Upper lobe of left lung (tissue), 6 donors: ENCODE measurements around the gene CD8B. TPM values are rescaled to one million over a fixed set of nuclear protein-coding genes. Genes with fewer than 3 reads are reported as not detected.
A peak's percentile ranks its signal among the peaks of the same experiment; 100 is the strongest.
"Not testable (repeated sequence)": the region's sequence is repeated elsewhere in the genome, so short reads cannot be mapped to it uniquely, and the experiment has no call there.

Source experiments
- ATAC-seq, 2 donors: fragments of 200-7000 bp; cut with Tn5 transposase; one replicate each; pipeline ENCODE4 v1.9.1; 2022; ENCODE audit warnings: mild to moderate bottlenecking in 2 of 2, moderate library complexity in 2 of 2; ENCODE audit not compliant: low FRiP score in 2 of 2
- DNase-seq, 2 donors: peaks; one replicate each; pipeline ENCODE4 v3.0.0-alpha.2; 2019 to 2020
- H3K27ac ChIP-seq, 4 donors: fragments of 200-600 bp; sonication (generic); one replicate each; pipeline ENCODE4 v1.5.1; 2016 to 2019
- H3K27me3 ChIP-seq, 4 donors: fragments of 200-600 bp; sonication (generic); one replicate each; pipeline ENCODE4 v1.5.1; 2017 to 2019
- H3K36me3 ChIP-seq, 4 donors: fragments of 200-600 bp; sonication (generic); one replicate each; pipeline ENCODE4 v1.5.1; 2016 to 2019
- H3K4me1 ChIP-seq, 4 donors: fragments of 200-600 bp; sonication (generic); one replicate each; pipeline ENCODE4 v1.5.1; 2018 to 2019
- H3K4me3 ChIP-seq, 4 donors: fragments of 200-600 bp; sonication (generic); one replicate each; pipeline ENCODE4 v1.5.1; 2017 to 2019; ENCODE audit warnings: mild to moderate bottlenecking in 2 of 4, moderate library complexity in 1 of 4
- H3K9me3 ChIP-seq, 4 donors: fragments of 200-600 bp; sonication (generic); one replicate each; pipeline ENCODE4 v1.5.1; 2018 to 2019
- EP300 ChIP-seq, 4 donors: sonication (generic); formaldehyde crosslinking; IDR thresholded peaks; one replicate each; pipeline ENCODE4 v1.5.1; 2017; ENCODE audit warnings: antibody characterized with exemption in 4 of 4, control low read depth in 2 of 4
- POLR2AphosphoS5 ChIP-seq, 2 donors: sonication (generic); formaldehyde crosslinking; IDR thresholded peaks; one replicate each; pipeline ENCODE4 v1.5.1; 2017; ENCODE audit warnings: antibody characterized with exemption in 2 of 2
- WGBS, 2 donors: methylation state at CpG; one replicate each; pipeline ENCODE4 v1.1.5; 2017 to 2018; 5-methylcytosine and 5-hydroxymethylcytosine counted together
- total RNA-seq, 6 donors: library from RNA; depleted of rRNA in 4 of 6; stranded (reverse); fragments of >200 nt in 4 of 6; gene quantifications; one replicate each; pipeline versions ENCODE4 v1.1.0 to v1.2.1, GENCODE V29; 2016 to 2021
- donor health status: DM: no; HTN: no; CAD: no; lungs with moderate emphysema.
- donor health status: DM: no; HTN: yes; CAD: no; lungs with severe emphysema.

The CD8B gene
- total RNA-seq, 6 donors from 2014 or later = 1.4 to 13.3 (median 5.2) TPM

DNA sequence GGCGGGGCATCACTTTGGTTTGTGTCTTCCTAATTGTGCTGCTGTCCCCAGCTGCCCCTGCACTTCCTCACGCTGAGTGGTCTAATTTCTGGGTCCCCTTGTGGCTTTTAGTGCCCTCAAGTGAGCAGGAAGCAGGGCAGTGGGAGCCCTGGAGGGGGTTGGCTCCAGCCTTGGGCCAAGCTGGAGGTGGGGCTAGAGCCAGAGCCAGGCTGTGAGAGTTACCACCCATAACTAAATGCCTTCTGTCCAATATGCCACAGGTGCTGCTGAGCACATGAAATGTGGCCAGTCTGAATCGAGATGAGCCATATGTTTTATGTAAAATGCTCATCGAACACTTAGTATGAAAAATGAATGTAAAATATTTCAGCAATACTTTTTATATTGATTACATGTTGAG is 5.2 kb downstream of the CD8B start:
- WGBS, 2 donors = 74 to 78% methylated on average over 4 of the region's 4 CpGs
- peaks cover 0 to 12% (median under 1%) of the 10 kb centered on the region in 4 donors for H3K4me1 ChIP-seq

DNA sequence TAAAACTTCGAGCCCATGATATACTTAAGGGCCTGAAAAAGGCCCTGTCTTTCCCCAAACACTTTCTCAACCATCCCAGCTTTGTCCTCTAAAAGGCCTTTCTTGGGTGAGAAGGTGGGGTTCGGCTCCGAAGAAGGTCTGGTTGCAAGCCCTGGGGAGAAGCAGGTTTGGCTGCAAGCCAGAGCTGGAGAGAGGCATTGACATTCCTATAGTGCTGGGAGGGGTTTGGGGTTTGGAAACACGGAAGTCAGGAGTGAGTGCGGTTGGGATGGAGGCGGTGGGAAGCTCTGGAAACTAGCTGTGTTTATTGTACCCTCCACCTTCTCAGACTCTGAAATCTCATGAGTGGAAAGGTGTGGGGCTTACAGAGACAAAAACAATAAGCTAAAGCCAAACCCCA is 5.7 kb downstream of the CD8B start:
- WGBS, 2 donors = 47 to 61% methylated on average over 6 of the region's 6 CpGs
- DNase-seq = peak in 1 of 2 donors; percentile 65
- not testable (repeated sequence) for H3K27me3 ChIP-seq, H3K36me3 ChIP-seq, H3K4me3 ChIP-seq, H3K4me1 ChIP-seq, H3K9me3 ChIP-seq, H3K27ac ChIP-seq
- ATAC-seq = peak in 1 of 2 donors; percentile 23

More for the DNA sequence above, 5.2 kb downstream of the CD8B start:
- not testable (repeated sequence) for H3K27me3 ChIP-seq, H3K27ac ChIP-seq, ATAC-seq, H3K36me3 ChIP-seq, DNase-seq, H3K4me3 ChIP-seq, H3K9me3 ChIP-seq

DNA sequence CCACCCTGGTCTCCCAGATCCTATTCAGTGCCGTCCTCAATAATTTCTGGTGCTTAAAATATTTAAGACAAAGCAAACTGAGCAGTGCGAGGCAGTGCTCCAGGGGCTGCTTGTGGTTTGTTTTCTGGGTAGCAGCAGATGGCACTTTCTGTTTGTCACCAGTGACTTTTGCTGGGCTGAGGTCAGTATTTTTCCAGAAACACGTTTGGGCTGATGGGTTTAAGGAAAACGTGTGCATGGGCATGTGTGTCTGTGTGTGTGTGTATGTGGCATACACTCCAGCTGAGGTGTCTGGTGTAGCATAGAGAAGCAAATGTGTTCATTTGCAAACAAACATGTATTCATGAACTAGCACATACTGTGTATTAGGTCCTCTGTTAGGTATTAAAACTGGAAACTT is 10.1 kb downstream of the CD8B start:
- not testable (repeated sequence) for H3K4me3 ChIP-seq, ATAC-seq, DNase-seq, H3K4me1 ChIP-seq, H3K9me3 ChIP-seq, H3K27me3 ChIP-seq, H3K36me3 ChIP-seq, H3K27ac ChIP-seq
- 64 to 70% methylated on average over 4 of the region's 4 CpGs for WGBS, 2 donors

DNA sequence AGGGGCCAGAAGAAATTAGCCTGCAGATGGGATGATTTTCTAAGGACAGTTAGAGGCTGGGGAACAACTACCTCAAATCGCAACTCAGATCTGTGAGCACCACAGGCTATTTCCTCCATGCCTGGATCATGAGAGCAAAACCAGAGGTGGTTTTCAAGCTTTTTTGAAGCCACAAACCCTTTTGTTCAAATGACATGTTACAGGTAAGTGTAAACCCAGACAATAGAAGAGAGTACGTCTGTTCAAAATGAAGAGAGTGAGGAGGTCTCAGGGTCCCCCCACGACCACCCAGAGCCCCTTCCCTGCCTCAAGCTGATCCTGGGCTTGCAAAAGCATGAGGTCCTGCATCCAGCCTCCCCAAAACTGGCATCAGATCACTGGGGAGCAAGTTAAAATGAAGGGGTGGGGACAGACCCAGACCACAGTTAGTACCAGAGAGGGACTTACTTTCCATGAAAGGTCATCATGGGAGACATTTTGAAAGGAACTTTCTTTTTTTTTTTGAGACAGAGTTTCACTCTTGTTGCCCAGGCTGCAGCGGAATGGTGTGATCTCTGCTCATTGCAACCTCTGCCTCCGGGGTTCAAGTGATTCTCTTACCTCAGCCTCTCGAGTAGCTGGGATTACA is 19.0 kb downstream of the CD8B start:
- H3K4me1 ChIP-seq, H3K36me3 ChIP-seq, H3K27ac ChIP-seq, H3K4me3 ChIP-seq, ATAC-seq, H3K27me3 ChIP-seq, H3K9me3 ChIP-seq, DNase-seq: not testable (repeated sequence)
- 74 to 79% methylated on average over 6 of the region's 6 CpGs for WGBS, 2 donors

DNA sequence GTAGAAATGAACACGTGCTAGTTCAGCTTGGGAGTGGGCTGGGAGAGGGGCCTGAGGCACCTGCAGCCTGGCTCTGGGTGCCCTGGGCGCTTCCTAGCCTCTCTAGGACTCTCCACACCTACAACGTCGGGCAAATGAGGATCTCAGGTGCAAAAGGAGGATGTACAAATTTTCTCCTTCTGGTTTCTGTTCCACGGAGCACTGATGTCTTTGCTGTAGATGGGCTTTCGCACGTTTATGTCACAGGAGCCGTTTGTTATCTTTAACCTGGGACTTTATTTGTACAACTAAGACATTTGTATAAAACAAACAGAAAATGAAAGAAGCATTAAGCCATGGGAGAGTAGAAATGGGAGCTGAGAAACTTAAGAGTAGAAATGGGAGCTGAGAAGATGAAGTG is 20.4 kb downstream of the CD8B start:
- H3K36me3 ChIP-seq, H3K27ac ChIP-seq, DNase-seq, H3K9me3 ChIP-seq, H3K27me3 ChIP-seq, H3K4me3 ChIP-seq, ATAC-seq, H3K4me1 ChIP-seq: not testable (repeated sequence)
- 82 to 91% methylated on average over 3 to 6 of the region's 8 CpGs for WGBS, 2 donors

DNA sequence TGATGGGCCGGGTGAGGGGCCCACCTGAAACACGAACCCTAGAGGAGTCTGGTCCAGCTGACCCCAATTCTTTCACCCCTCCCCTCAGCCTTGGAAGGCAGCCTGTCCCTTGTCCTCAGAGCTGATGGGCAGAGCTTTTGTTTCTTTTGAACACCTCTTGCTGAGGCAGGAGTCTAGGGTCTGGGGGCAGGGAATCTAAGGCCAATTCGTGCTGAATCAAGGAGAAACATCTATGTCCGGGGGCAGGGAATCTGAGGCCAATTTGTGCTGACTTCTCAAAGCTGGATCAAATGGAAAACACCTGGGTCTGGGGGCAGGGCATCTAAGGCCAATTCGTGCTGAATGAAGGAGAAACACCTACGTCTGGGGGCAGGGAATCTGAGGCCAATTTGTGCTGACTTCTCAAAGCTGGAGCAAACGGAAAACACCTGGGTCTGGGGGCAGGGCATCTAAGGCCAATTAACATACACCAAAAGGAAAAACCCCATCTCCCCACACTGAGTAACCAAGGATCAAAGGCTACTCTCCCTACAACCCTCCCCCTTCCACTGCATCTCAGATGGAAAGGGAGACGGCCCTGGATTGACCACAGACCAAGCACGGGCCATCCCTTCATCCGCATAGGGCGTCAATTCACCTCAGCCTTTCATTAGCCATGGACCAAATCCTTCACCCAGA is 21.7 kb downstream of the CD8B start:
- not testable (repeated sequence) for H3K36me3 ChIP-seq, H3K4me3 ChIP-seq, DNase-seq, ATAC-seq, H3K27me3 ChIP-seq, H3K27ac ChIP-seq, H3K9me3 ChIP-seq, H3K4me1 ChIP-seq
- WGBS, 2 donors = 72 to 84% methylated on average over 6 to 9 of the region's 11 CpGs

DNA sequence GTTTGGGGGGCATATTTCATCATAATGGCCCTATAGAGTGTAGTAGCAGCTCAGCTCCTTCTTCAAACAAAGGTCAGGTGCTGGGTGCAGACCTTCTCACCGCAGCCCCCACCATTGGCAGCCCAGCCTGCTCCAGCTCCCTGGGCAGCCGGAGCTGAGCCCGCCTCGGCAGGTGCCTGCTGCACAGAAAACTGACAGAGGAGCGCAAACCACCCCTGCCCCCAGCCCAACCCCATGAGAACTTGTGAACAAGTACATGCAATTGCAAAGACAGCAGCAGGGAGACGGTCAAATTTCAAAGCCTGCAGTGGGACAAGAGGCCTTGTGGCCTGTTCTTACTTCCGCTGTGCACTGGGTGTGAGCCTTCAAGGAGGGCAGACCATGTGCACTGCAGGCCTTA is 22.2 kb downstream of the CD8B start:
- DNase-seq = peak in 1 of 2 donors; percentile 72
- WGBS, 2 donors = 97% methylated on average over 7 of the region's 7 CpGs; no CpG with 5 or more reads in 1 of the 2 donors
- not testable (repeated sequence) for H3K36me3 ChIP-seq, H3K27me3 ChIP-seq, H3K27ac ChIP-seq, H3K4me3 ChIP-seq, H3K4me1 ChIP-seq, H3K9me3 ChIP-seq
- ATAC-seq = peak in 1 of 2 donors; percentile 11

DNA sequence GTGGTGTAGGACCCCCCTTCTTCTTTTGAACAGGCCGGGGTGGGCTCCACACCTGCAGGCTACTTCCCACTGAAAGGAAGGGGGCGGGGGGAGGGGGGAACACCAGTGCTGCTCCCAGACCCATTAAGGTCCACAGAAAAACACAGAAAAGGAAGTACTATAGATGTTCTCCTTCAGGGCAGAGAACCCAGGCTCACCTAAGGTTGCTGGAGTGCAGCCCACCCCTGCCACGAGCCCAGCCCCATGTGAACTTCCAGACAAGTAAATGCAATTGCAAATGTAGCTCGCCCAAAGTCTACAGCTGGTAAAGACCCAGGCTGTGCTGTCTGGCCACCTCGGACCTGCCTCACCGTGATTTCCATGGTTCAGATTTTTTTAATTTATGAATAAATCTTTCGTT is 24.0 kb downstream of the CD8B start:
- H3K4me1 ChIP-seq, DNase-seq, H3K9me3 ChIP-seq, ATAC-seq, H3K27me3 ChIP-seq, H3K36me3 ChIP-seq, H3K4me3 ChIP-seq: not testable (repeated sequence)
- peak overlapping the region in 1 of 4 donors; percentile 7 for H3K27ac ChIP-seq
- 55 to 67% methylated on average over 5 to 7 of the region's 7 CpGs for WGBS, 2 donors

DNA sequence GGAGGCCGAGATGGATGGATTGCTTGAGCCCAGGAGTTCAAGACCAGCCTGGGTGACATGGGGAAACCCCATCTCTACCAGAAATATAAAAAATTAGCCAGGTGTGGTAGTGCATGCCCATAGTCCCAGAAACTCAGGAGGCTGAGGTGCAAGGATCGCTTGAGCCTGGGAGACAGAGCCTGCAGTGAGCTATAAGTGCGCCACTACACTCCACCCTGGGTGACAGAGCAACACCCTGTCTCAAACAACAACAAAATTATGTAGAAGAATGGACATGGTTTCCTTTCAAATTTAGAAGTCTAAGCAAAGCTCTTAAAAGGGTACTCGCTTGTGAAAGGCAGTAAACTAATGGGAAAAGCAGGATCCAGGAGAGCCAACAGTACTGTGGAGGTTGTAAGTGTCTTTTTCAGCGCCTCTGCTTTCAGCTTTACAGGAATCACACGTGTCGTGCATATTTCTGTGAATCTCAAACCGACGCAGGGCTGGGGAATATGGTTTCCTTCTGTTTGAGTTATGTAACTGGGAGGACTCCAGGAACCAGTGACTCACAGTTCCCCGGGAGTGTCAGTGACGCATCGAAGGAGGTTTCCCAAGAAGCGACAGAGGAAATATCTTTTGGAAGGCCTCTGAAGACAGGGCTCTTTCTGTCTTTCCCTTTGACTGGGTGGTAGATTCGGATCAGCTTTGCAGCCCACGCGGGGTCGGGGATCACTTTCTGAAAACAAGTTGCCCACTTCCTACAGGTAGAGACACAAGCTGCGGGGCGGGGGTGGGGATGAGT is 24.6 kb downstream of the CD8B start:
- TF ChIP-seq POLR2AphosphoS5 (IDR thresholded peaks at IDR 0.05) = peak in 1 of 2 donors; percentile 21
- TF ChIP-seq EP300 (IDR thresholded peaks at IDR 0.05) = peak in 1 of 4 donors; percentile 19
- H3K9me3 ChIP-seq, H3K36me3 ChIP-seq, H3K4me1 ChIP-seq, H3K4me3 ChIP-seq, H3K27me3 ChIP-seq: not testable (repeated sequence)
- 35 to 43% methylated on average over 9 to 13 of the region's 19 CpGs for WGBS, 2 donors
- H3K27ac ChIP-seq = peak overlapping the region in 2 of 4 donors; percentile 35 to 42
- peak; percentile 81 to 96 for ATAC-seq
- peak in 1 of 2 donors; percentile 81 for DNase-seq

DNA sequence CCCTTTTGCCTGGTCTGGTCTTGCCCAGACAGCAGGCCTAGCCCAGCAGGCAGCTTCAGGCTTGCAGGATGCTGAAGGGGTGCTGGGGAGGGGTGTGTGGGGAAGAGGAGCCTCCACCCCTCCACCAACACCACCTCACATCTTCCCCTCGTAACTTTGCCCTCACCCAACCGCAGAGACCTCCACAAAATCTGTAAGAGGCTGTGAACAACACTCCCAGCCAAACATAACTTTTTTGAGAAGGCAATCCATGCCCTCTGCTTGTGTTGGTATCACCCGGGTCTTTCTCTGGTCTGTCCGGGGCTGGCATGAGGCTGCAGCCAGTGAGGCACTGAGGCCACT is 26.2 kb downstream of the CD8B start:
- not testable (repeated sequence) for H3K4me1 ChIP-seq, H3K9me3 ChIP-seq, H3K36me3 ChIP-seq, H3K27ac ChIP-seq, ATAC-seq, H3K27me3 ChIP-seq, DNase-seq, H3K4me3 ChIP-seq
- no CpG with 5 or more reads among the region's 4 CpGs for WGBS, 2 donors
